ENCODE data around the gene TMEM143.

- TF ChIP-seq POLR2A (IDR thresholded peaks at IDR 0.05) (no peak), CTCF (IDR thresholded peaks at IDR 0.05) (no peak)
Observed at GRCh38 chr19:48359123-48359522, 4.6 kb downstream of the TMEM143 start.

Measured in esophagus squamous epithelium (tissue), 4 donors.